Measurements from ENCODE around the gene ERI3.

The ERI3 gene

DNA sequence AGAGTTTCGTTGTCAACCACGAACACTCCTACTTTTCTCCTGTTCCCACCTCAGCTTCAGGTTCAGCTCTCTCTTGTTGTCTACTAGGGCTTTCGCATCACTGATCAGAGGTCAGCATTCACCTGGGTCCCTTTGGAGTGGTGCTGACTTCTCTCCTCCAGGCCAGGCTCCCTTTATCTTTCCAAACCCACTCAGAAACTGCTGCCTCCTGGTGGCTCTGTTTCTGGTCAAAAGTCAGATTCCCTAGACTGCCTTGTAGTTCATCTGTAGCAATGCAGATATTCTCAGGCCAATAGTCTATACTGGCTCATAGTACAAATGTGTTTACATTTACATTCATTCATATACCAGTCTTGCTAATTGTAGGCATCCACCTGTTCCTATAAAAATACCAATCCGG lies 6.4 kb upstream of the ERI3 start:
- no peak overlapping the region for H3K4me3 ChIP-seq (ENCODE audit: low read length)
- no peaks in the 10 kb centered on the region for H3K36me3 ChIP-seq (ENCODE audit: insufficient read depth, low read length)
- no peaks in the 10 kb centered on the region for H3K4me1 ChIP-seq (ENCODE audit: insufficient read depth, low read length)
- H3K27me3 ChIP-seq (ENCODE audit: insufficient read depth, low read length): peaks cover 6% of the 10 kb centered on the region
- no peaks in the 10 kb centered on the region for H3K9me3 ChIP-seq (ENCODE audit: low read length)
- no peak overlapping the region for H2AFZ ChIP-seq (ENCODE audit: low read depth, low read length)

GRCh38 chr1:44359234-44359935 lies 4.3 kb upstream of the ERI3 start:
- peaks cover 9% of the 10 kb centered on the region for H3K4me1 ChIP-seq (ENCODE audit: insufficient read depth, low read length)
- H3K27me3 ChIP-seq (ENCODE audit: insufficient read depth, low read length): no peaks in the 10 kb centered on the region
- H3K36me3 ChIP-seq (ENCODE audit: insufficient read depth, low read length): no peaks in the 10 kb centered on the region
- no peak overlapping the region for H3K4me3 ChIP-seq (ENCODE audit: low read length)
- no peak overlapping the region for H2AFZ ChIP-seq (ENCODE audit: low read depth, low read length)
- H3K9me3 ChIP-seq (ENCODE audit: low read length): no peaks in the 10 kb centered on the region

GRCh38 chr1:44357710-44358109 lies 2.7 kb upstream of the ERI3 start:
- H2AFZ ChIP-seq (ENCODE audit: low read depth, low read length): no peak overlapping the region
- H3K27me3 ChIP-seq (ENCODE audit: insufficient read depth, low read length): no peaks in the 10 kb centered on the region
- no peaks in the 10 kb centered on the region for H3K9me3 ChIP-seq (ENCODE audit: low read length)
- no peaks in the 10 kb centered on the region for H3K36me3 ChIP-seq (ENCODE audit: insufficient read depth, low read length)
- no peak overlapping the region for H3K4me3 ChIP-seq (ENCODE audit: low read length)
- peaks cover 18% of the 10 kb centered on the region for H3K4me1 ChIP-seq (ENCODE audit: insufficient read depth, low read length)

- Histone ChIP-seq H3K4me1 (ENCODE audit: insufficient read depth, low read length) (peaks cover 18% of the 10 kb centered on the region), H2AFZ (ENCODE audit: low read depth, low read length) (peak overlapping the region; percentile 92), H3K27me3 (ENCODE audit: insufficient read depth, low read length) (no peaks in the 10 kb centered on the region), H3K9me3 (ENCODE audit: low read length) (no peaks in the 10 kb centered on the region), H3K4me3 (ENCODE audit: low read length) (peak overlapping the region; percentile 83), H3K36me3 (ENCODE audit: insufficient read depth, low read length) (no peaks in the 10 kb centered on the region)
These were observed 687 bp upstream of the ERI3 start for GRCh38 chr1:44355582-44356305.

DNA sequence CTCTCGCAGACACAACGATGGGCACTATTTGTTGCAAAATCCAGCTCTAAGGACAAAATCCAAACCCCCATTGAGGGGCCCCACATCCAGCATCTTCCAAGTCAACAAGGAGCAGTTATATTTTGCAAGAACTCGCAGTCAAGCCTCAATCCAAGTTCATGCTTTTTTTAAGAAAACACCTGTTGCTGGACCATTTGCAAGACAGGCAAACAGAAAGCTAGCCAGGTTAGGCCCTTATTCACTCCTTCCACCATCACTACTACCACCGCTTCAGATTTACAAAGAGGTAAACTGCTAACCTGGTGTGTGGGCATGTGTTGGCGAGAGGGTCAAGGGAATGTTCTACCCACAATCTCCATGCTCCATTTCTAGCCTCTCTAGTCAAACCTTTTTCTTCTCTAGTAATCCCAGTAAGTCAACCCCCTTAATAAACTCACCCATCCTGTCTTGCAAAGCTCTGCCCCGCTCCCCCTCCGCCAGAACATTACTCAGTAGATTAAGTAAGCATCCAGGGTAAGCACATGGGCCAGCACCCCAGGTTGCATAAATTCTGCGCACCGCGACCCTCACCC lies 703 bp downstream of the ERI3 start:
- Histone ChIP-seq H3K4me1 (ENCODE audit: insufficient read depth, low read length) (peaks cover 18% of the 10 kb centered on the region), H3K36me3 (ENCODE audit: insufficient read depth, low read length) (no peaks in the 10 kb centered on the region), H3K4me3 (ENCODE audit: low read length) (peak overlapping the region; percentile 83), H3K27me3 (ENCODE audit: insufficient read depth, low read length) (no peaks in the 10 kb centered on the region), H3K9me3 (ENCODE audit: low read length) (no peaks in the 10 kb centered on the region), H2AFZ (ENCODE audit: low read depth, low read length) (peak overlapping the region; percentile 92)

GRCh38 chr1:44353604-44354003 lies 1.5 kb downstream of the ERI3 start:
- Histone ChIP-seq H3K9me3 (ENCODE audit: low read length) (no peaks in the 10 kb centered on the region), H3K4me3 (ENCODE audit: low read length) (peak overlapping the region; percentile 83), H2AFZ (ENCODE audit: low read depth, low read length) (no peak overlapping the region), H3K36me3 (ENCODE audit: insufficient read depth, low read length) (no peaks in the 10 kb centered on the region), H3K4me1 (ENCODE audit: insufficient read depth, low read length) (peaks cover 18% of the 10 kb centered on the region), H3K27me3 (ENCODE audit: insufficient read depth, low read length) (no peaks in the 10 kb centered on the region)

GRCh38 chr1:44351289-44351688 lies 3.8 kb downstream of the ERI3 start:
- Histone ChIP-seq H3K4me1 (ENCODE audit: insufficient read depth, low read length) (peaks cover 26% of the 10 kb centered on the region), H2AFZ (ENCODE audit: low read depth, low read length) (no peak overlapping the region), H3K4me3 (ENCODE audit: low read length) (no peak overlapping the region), H3K9me3 (ENCODE audit: low read length) (no peaks in the 10 kb centered on the region), H3K27me3 (ENCODE audit: insufficient read depth, low read length) (no peaks in the 10 kb centered on the region), H3K36me3 (ENCODE audit: insufficient read depth, low read length) (no peaks in the 10 kb centered on the region)

DNA sequence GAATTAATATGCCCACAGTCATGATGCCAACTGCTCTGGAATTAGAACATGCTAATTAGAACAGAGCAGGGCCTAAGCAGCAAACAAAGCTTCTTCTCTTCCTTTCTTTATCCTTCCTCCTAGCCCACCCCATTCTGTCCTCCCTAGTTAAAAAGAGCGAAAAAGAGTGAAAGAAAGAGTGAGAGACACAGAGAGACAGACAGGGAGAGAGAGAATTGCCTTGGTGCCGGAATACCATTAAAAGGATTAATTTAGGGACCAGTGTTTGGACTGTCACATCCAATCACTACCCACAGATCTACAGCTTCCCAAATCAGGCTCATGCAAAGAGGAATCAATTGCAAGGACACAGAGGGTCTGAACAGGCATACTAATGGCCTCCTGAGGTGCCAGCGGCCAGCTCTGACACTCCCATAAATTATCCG lies 7.0 kb downstream of the ERI3 start:
- Histone ChIP-seq H3K4me1 (ENCODE audit: insufficient read depth, low read length) (peaks cover 8% of the 10 kb centered on the region), H2AFZ (ENCODE audit: low read depth, low read length) (no peak overlapping the region), H3K36me3 (ENCODE audit: insufficient read depth, low read length) (no peaks in the 10 kb centered on the region), H3K27me3 (ENCODE audit: insufficient read depth, low read length) (no peaks in the 10 kb centered on the region), H3K4me3 (ENCODE audit: low read length) (no peak overlapping the region), H3K9me3 (ENCODE audit: low read length) (no peaks in the 10 kb centered on the region)

- Histone ChIP-seq H3K4me3 (ENCODE audit: low read length) (no peak overlapping the region), H2AFZ (ENCODE audit: low read depth, low read length) (no peak overlapping the region), H3K9me3 (ENCODE audit: low read length) (no peaks in the 10 kb centered on the region), H3K27me3 (ENCODE audit: insufficient read depth, low read length) (no peaks in the 10 kb centered on the region), H3K36me3 (ENCODE audit: insufficient read depth, low read length) (no peaks in the 10 kb centered on the region), H3K4me1 (ENCODE audit: insufficient read depth, low read length) (peaks cover 8% of the 10 kb centered on the region)
These were observed 7.8 kb downstream of the ERI3 start for GRCh38 chr1:44347280-44347679.

GRCh38 chr1:44346878-44347277 lies 8.2 kb downstream of the ERI3 start:
- H3K4me1 ChIP-seq (ENCODE audit: insufficient read depth, low read length): peaks cover 8% of the 10 kb centered on the region
- H3K36me3 ChIP-seq (ENCODE audit: insufficient read depth, low read length): peaks cover 2% of the 10 kb centered on the region

DNA sequence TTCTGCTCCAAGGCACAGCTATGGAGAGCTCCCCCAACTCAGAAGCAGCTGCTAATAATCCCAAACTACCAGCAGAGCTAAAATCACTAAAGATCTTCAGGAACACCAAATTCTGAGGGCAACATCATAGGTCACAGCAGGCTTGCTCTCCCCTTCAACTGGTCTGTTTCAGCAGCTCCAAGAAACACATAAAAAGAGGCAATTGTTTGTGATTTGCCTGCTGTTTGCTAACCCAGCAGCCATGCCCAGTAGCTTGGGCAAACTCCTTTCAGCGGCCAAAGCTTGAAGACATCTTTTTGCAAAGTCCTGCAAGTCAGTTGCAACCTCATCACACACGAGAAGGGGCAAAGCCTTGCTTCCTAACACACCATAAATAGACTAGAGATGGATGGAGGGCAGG lies 8.9 kb downstream of the ERI3 start:
- H2AFZ ChIP-seq (ENCODE audit: low read depth, low read length): no peak overlapping the region
- H3K4me1 ChIP-seq (ENCODE audit: insufficient read depth, low read length): peaks cover 8% of the 10 kb centered on the region
- H3K9me3 ChIP-seq (ENCODE audit: low read length): no peaks in the 10 kb centered on the region
- H3K27me3 ChIP-seq (ENCODE audit: insufficient read depth, low read length): no peaks in the 10 kb centered on the region
- peaks cover 2% of the 10 kb centered on the region for H3K36me3 ChIP-seq (ENCODE audit: insufficient read depth, low read length)
- H3K4me3 ChIP-seq (ENCODE audit: low read length): no peak overlapping the region

More at GRCh38 chr1:44346878-44347277, 8.2 kb downstream of the ERI3 start:
- H3K27me3 ChIP-seq (ENCODE audit: insufficient read depth, low read length): no peaks in the 10 kb centered on the region
- H2AFZ ChIP-seq (ENCODE audit: low read depth, low read length): no peak overlapping the region
- no peak overlapping the region for H3K4me3 ChIP-seq (ENCODE audit: low read length)
- H3K9me3 ChIP-seq (ENCODE audit: low read length): no peaks in the 10 kb centered on the region

- Histone ChIP-seq H3K4me3 (ENCODE audit: low read length) (no peak overlapping the region), H3K4me1 (ENCODE audit: insufficient read depth, low read length) (peaks cover 8% of the 10 kb centered on the region), H3K27me3 (ENCODE audit: insufficient read depth, low read length) (no peaks in the 10 kb centered on the region), H3K9me3 (ENCODE audit: low read length) (no peaks in the 10 kb centered on the region), H2AFZ (ENCODE audit: low read depth, low read length) (no peak overlapping the region), H3K36me3 (ENCODE audit: insufficient read depth, low read length) (peaks cover 2% of the 10 kb centered on the region)
These were observed 9.8 kb downstream of the ERI3 start for GRCh38 chr1:44345187-44345775.

DNA sequence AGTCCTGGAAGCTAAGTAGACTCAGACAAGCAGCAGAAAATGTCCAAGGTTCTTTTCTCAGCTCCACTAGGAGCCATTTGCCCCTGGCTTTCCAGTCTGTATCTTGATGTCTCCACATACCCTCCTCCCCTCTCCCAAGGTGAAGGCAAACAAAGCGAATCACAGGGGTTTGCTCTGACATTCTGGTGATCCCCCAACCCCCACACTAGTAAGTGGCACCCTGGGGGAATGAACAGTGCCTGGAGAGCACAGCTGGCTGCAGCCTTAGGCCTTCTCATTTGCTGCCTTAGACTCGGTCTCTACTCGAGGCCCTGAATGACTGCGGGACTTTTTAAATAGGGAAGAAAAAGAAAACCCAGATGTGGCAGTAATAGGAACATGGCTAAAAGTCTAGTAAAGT lies 15.3 kb downstream of the ERI3 start:
- Histone ChIP-seq H3K36me3 (ENCODE audit: insufficient read depth, low read length) (peaks cover 27% of the 10 kb centered on the region), H3K4me1 (ENCODE audit: insufficient read depth, low read length) (no peaks in the 10 kb centered on the region), H2AFZ (ENCODE audit: low read depth, low read length) (no peak overlapping the region), H3K9me3 (ENCODE audit: low read length) (peaks cover 5% of the 10 kb centered on the region), H3K27me3 (ENCODE audit: insufficient read depth, low read length) (no peaks in the 10 kb centered on the region), H3K4me3 (ENCODE audit: low read length) (no peak overlapping the region)
